Progenitor cell of endocrine pancreas (in vitro differentiated cells): ENCODE data around the gene RTEL1. TPM values are rescaled to one million over a fixed set of nuclear protein-coding genes. Genes with fewer than 3 reads are reported as not detected.
"Not testable (repeated sequence)": the region's sequence is repeated elsewhere in the genome, so short reads cannot be mapped to it uniquely, and the experiment has no call there.

Experiments used
- DNase-seq: peaks from one replicate; pipeline ENCODE4 v3.0.0; 2021; ENCODE audit warnings: low spot score; ENCODE audit not compliant: unreplicated experiment
- H3K27ac Mint-ChIP-seq: 2 replicates; pipeline ENCODE4 v1.8.0; 2021; ENCODE audit warnings: mild to moderate bottlenecking, moderate library complexity, mixed read lengths
- H3K27me3 Mint-ChIP-seq: 2 replicates; pipeline ENCODE4 v1.8.0; 2021; ENCODE audit warnings: mixed read lengths
- H3K36me3 Mint-ChIP-seq: 2 replicates; pipeline ENCODE4 v1.8.0; 2022; ENCODE audit warnings: mixed read lengths; ENCODE audit not compliant: insufficient read depth
- H3K4me1 Mint-ChIP-seq: 2 replicates; pipeline ENCODE4 v1.8.0; 2021; ENCODE audit warnings: low read depth, mixed read lengths
- H3K4me3 Mint-ChIP-seq: 2 replicates; pipeline ENCODE4 v1.8.0; 2021; ENCODE audit warnings: low read depth, mild to moderate bottlenecking, moderate library complexity, mixed read lengths
- H3K9me3 Mint-ChIP-seq: 2 replicates; pipeline ENCODE4 v1.8.0; 2021; ENCODE audit warnings: low read depth, mixed read lengths
- total RNA-seq: library from RNA; stranded (reverse); gene quantifications from 2 replicates; pipeline ENCODE4 v1.2.1, GENCODE V29; 2021
- TF ChIP-seq, protein P1 (sequence below): fragments of 200-600 bp; sonication (generic); IDR thresholded peaks from one replicate; pipeline ENCODE4 v1.5.0; 2021; ENCODE audit warnings: antibody characterized with exemption, mild to moderate bottlenecking; ENCODE audit not compliant: unreplicated experiment

The RTEL1 gene
- total RNA-seq, 1 donor from 2014 or later = 35.5 TPM

DNA sequence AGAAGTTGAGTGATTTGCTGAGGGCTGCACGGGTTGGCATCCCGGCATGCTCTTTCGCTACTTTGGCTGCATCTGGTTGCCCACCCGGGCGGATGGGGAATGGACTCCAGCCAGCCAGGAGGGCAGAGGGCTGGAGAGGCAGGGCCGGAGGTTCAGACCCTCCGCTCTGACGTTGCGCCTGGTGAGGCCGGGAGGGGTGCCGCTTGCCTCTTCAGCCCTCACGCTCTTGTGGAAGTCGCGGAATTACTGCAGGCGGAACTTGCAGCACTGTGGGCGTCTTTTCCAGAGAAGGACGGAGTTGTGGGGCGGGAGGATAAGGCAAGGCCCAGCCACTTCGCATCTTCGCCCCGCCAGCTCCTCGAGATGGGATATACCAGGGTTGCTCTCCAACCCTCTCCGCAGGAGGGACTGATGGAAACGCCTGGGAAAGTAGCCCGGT, 656 bp downstream of the RTEL1 start:
- peak overlapping the region; percentile 95 for H3K4me3 Mint-ChIP-seq
- H3K9me3 Mint-ChIP-seq = no peaks in the 10 kb centered on the region
- no peak for DNase-seq
- no peaks in the 10 kb centered on the region for H3K36me3 Mint-ChIP-seq
- TF ChIP-seq, protein P1, sequence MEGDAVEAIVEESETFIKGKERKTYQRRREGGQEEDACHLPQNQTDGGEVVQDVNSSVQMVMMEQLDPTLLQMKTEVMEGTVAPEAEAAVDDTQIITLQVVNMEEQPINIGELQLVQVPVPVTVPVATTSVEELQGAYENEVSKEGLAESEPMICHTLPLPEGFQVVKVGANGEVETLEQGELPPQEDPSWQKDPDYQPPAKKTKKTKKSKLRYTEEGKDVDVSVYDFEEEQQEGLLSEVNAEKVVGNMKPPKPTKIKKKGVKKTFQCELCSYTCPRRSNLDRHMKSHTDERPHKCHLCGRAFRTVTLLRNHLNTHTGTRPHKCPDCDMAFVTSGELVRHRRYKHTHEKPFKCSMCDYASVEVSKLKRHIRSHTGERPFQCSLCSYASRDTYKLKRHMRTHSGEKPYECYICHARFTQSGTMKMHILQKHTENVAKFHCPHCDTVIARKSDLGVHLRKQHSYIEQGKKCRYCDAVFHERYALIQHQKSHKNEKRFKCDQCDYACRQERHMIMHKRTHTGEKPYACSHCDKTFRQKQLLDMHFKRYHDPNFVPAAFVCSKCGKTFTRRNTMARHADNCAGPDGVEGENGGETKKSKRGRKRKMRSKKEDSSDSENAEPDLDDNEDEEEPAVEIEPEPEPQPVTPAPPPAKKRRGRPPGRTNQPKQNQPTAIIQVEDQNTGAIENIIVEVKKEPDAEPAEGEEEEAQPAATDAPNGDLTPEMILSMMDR = no peak
- H3K4me1 Mint-ChIP-seq = peaks cover 17% of the 10 kb centered on the region
- peaks cover 4% of the 10 kb centered on the region for H3K27me3 Mint-ChIP-seq
- peak overlapping the region; percentile 86 for H3K27ac Mint-ChIP-seq

DNA sequence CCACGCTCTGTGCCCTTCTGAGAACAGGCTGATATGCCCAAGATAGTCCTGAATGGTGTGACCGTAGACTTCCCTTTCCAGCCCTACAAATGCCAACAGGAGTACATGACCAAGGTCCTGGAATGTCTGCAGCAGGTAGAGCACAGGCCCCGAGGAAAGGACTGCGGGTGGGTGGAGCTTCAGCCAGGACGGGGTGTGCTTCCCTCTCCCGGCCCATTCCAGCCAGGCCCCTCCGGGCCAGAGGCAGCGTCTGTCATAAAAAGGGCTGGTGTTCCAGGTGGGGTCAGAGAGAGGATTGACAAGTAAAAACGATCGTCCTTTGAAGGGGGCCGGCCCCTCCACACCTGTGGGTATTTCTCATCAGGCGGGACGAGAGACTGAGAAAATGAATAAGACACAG, 1.3 kb downstream of the RTEL1 start:
- no peaks in the 10 kb centered on the region for H3K36me3 Mint-ChIP-seq
- peaks cover 4% of the 10 kb centered on the region for H3K27me3 Mint-ChIP-seq
- no peak for DNase-seq
- H3K9me3 Mint-ChIP-seq = no peaks in the 10 kb centered on the region
- TF ChIP-seq, protein P1 = no peak
- no peak overlapping the region for H3K27ac Mint-ChIP-seq
- H3K4me3 Mint-ChIP-seq = peak overlapping the region; percentile 95
- peaks cover 15% of the 10 kb centered on the region for H3K4me1 Mint-ChIP-seq

DNA sequence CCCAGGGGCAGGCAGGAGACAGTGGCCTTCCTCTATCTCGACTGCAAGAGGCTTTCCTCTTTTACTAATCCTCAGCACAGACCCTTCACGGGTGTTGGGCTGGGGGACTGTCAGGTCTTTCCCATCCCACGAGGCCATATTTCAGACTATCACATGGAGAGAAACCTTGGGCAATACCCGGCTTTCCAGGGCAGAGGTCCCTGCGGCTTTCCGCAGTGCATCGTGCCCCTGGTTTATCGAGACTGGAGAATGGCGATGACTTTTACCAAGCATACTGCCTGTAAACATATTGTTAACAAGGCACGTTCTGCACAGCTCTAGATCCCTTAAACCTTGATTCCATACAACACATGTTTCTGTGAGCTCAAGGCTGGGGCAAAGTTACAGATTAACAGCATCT, 2.1 kb downstream of the RTEL1 start:
- not testable (repeated sequence) for DNase-seq, H3K27me3 Mint-ChIP-seq, H3K27ac Mint-ChIP-seq, H3K36me3 Mint-ChIP-seq, H3K9me3 Mint-ChIP-seq
- Mint-ChIP-seq H3K4me1 (peaks cover 15% of the 10 kb centered on the region), H3K4me3 (peak overlapping the region; percentile 95)

DNA sequence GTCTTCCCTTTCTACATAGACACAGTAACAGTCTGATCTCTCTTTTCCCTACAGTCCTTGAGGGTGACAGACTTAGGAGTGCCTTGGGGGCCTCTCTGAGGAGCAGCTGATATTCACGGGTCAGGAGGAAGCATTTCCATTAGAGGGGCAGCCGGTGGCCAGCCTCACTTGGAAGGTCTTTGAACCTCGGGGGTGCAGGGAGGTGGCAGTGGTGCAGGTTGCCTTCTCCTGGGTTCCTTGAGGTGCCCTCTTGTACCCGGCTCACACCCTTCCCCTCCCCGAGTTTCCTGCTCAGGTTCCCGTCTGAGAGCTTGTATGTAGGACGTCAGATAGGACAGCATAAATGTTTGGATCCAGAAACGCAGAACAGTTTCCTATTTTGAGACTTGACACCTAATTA, 2.5 kb downstream of the RTEL1 start:
- no peak overlapping the region for H3K4me3 Mint-ChIP-seq
- no peaks in the 10 kb centered on the region for H3K36me3 Mint-ChIP-seq

DNA sequence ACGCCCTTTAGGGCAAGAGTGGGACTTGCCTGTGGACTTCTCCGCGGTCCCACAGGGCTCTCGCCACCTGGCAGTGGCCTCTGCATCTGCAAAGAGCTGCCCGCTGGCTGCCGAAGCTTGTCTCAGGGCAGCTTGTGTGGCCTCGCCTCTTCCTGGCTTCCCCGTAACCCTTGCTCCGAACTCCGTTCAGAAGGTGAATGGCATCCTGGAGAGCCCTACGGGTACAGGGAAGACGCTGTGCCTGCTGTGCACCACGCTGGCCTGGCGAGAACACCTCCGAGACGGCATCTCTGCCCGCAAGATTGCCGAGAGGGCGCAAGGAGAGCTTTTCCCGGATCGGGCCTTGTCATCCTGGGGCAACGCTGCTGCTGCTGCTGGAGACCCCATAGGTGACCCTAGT, 3.0 kb downstream of the RTEL1 start:
- H3K27me3 Mint-ChIP-seq = no peaks in the 10 kb centered on the region
- peaks cover 15% of the 10 kb centered on the region for H3K4me1 Mint-ChIP-seq
- H3K9me3 Mint-ChIP-seq = no peaks in the 10 kb centered on the region
- TF ChIP-seq, protein P1 = no peak
- no peak overlapping the region for H3K27ac Mint-ChIP-seq
- no peak overlapping the region for H3K4me3 Mint-ChIP-seq
- no peak for DNase-seq
- peaks cover 1% of the 10 kb centered on the region for H3K36me3 Mint-ChIP-seq

More for the DNA sequence above, 2.5 kb downstream of the RTEL1 start:
- H3K27me3 Mint-ChIP-seq = no peaks in the 10 kb centered on the region
- peaks cover 15% of the 10 kb centered on the region for H3K4me1 Mint-ChIP-seq
- H3K9me3 Mint-ChIP-seq = no peaks in the 10 kb centered on the region
- DNase-seq = no peak
- TF ChIP-seq, protein P1 = no peak
- no peak overlapping the region for H3K27ac Mint-ChIP-seq

DNA sequence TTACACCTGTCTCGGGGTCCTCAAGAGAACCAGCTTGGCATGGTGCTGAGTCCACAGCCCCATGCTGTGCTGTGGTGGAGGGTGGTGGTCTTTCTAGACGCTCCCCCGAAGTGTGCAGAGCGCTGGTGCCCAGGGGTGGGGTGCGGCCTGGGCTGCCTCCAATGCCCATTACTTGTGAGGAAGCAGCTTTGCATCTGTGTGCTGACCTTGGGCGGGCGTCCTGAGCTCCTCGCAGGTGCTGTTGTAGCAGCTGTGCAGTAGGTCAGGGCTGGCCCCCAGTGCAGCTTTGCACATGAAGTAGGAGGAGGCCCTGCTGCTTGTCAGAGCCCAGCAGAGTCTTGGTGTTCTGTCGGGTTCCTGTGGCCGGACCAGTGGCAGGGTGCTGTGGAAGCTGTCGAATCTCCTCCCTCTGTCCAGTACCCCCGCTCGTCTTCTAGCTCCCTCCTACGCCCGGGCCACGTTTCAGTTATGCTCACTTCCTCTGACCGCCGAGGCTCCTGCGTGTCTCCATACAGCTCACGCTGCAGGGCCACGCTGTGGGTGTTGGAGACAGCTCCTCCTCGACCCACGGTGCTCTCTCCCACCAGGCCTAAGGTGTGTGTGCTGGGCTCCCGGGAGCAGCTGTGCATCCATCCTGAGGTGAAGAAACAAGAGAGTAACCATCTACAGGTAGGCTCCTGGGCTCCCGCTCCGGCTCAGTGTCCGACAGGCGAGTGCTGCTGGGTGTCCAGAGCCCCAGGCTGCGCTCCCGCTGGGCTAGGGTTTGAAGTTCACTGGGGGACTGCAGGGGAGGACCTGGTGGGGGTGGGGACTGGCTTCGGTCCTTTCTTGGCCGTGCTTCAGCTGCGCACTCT, 4.1 kb downstream of the RTEL1 start:
- no peaks in the 10 kb centered on the region for H3K9me3 Mint-ChIP-seq
- H3K27me3 Mint-ChIP-seq = no peaks in the 10 kb centered on the region
- H3K27ac Mint-ChIP-seq = peak overlapping the region; percentile 60
- H3K4me3 Mint-ChIP-seq = no peak overlapping the region
- H3K36me3 Mint-ChIP-seq = peaks cover 3% of the 10 kb centered on the region
- DNase-seq = no peak
- TF ChIP-seq, protein P1 = no peak
- peaks cover 15% of the 10 kb centered on the region for H3K4me1 Mint-ChIP-seq
